GM23248 (cell line): ENCODE results near the gene BICD1.

Experiments
- EZH2 ChIP-seq: fragments of 200-600 bp; sonication (generic); IDR thresholded peaks from 2 replicates; pipeline ENCODE4 v1.6.1; 2018; ENCODE audit warnings: antibody characterized with exemption, mild to moderate bottlenecking; ENCODE audit not compliant: insufficient read depth, poor library complexity, severe bottlenecking
- EZH2phosphoT487 ChIP-seq: fragments of 200-600 bp; sonication (generic); IDR thresholded peaks from 2 replicates; pipeline ENCODE4 v1.6.1; 2018; ENCODE audit warnings: antibody characterized with exemption, moderate library complexity, mild to moderate bottlenecking, low read depth; ENCODE audit not compliant: insufficient read depth

- TF ChIP-seq EZH2, result no peak
- TF ChIP-seq EZH2phosphoT487, result no peak
These were observed 104.6 kb downstream of the BICD1 start for GRCh38 chr12:32211066-32211899.
